Activated CD4-positive, alpha-beta T cell treated with anti-CD3 and anti-CD28 coated beads, Interleukin-2, amount 10 ng/mL, durations not matched to agents 7 days and 5 days (primary cell): ENCODE results near the gene UBE2L3. TPM values are rescaled to one million over a fixed set of nuclear protein-coding genes. Genes with fewer than 3 reads are reported as not detected.

Source experiments
- CTCF ChIA-PET: fragments of 350-600 bp; sonication (Branson Sonifier 250); formaldehyde crosslinking; loops from one replicate; lab custom pipeline; 2021; ENCODE audit warnings: antibody characterized with exemption; lab: Charles Lee
- POLR2A ChIA-PET: fragments of 350-600 bp; sonication (Branson Sonifier 250); formaldehyde crosslinking; loops from one replicate; lab custom pipeline; 2021; ENCODE audit warnings: antibody characterized with exemption; lab: Charles Lee
- DNase-seq: peaks from one replicate; pipeline ENCODE4 v3.0.0-alpha.2; 2020
- H3K27ac Mint-ChIP-seq: one replicate; pipeline ENCODE4 v1.8.0; 2021; ENCODE audit warnings: mild to moderate bottlenecking, moderate library complexity, mixed read lengths
- H3K27me3 Mint-ChIP-seq: one replicate; pipeline ENCODE4 v1.8.0; 2021; ENCODE audit warnings: mixed read lengths
- H3K36me3 Mint-ChIP-seq: one replicate; pipeline ENCODE4 v1.8.0; 2021; ENCODE audit warnings: low read depth, mixed read lengths
- H3K4me1 Mint-ChIP-seq: one replicate; pipeline ENCODE4 v1.8.0; 2021; ENCODE audit warnings: mixed read lengths
- H3K4me3 Mint-ChIP-seq: one replicate; pipeline ENCODE4 v1.8.0; 2021; ENCODE audit warnings: mild to moderate bottlenecking, moderate library complexity, mixed read lengths
- H3K9me3 Mint-ChIP-seq: one replicate; pipeline ENCODE4 v1.8.0; 2021; ENCODE audit warnings: mixed read lengths
- total RNA-seq, 2 experiments: library from RNA; stranded (reverse); gene quantifications; one replicate each; pipeline ENCODE4 v1.2.3, GENCODE V29; 2021

Gene UBE2L3
- total RNA-seq, 2 experiments from 2014 or later: 64.6 to 79.1 TPM

DNA sequence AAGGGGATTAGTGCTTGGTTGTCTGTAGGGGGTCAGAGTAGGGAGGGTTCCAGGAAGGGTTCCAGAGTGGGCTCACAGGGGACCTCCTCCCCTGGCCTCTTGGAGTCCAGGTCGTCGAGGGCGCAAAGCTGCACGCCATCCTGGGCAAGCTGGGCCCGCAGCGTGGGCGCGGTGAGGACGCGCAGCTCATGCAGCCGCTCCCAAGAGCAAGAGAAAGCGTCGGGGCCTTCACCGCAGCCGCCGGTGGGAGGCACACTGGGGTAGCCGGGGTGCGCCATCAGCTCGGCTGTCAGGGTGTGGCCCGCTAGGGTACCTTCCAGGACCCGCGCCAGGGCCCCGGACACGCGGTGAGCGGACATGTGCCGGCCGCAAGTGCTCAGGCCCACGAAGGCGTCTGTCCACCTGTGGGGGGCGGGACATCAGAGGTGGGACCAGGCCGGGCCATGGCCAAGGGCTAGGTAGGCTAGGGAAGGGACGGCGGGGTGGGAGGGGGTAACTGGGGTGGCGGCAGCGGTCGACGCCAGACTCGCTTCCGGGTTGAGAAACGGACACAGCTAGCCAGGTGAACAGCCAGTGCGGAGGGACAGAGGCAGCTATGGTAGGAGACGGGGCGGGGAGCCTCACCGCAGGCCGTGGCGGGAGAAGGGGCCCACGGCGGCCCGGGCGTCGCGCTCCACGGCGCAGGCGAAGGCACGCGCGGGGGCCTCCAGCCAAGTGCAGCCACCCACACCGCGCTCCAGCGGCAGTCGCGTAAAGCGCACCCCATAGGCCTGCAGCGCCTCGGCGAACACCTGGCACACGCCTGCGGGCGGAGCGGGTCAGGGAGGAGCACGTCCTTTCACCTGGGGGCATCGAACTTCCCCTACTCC is 61.1 kb downstream of the UBE2L3 start:
- H3K9me3 Mint-ChIP-seq: no peaks in the 10 kb centered on the region
- POLR2A ChIA-PET: interaction anchor here (1.6 kb wide), 1 partner anchor 13 kb away, joined by 9 read pairs; the partner anchor contains the start of gene SDF2L1
- H3K4me3 Mint-ChIP-seq: peak overlapping the region; percentile 89
- DNase-seq: no peak
- peaks cover 27% of the 10 kb centered on the region for H3K36me3 Mint-ChIP-seq
- H3K27ac Mint-ChIP-seq: peak overlapping the region; percentile 96
- CTCF ChIA-PET: interaction anchor here (0.7 to 14.3 kb wide), 22 partner anchors 10 to 311 kb away, joined by 3 to 213 read pairs (median 4); partner anchors contain the start of genes PPIL2 and SDF2L1
- H3K4me1 Mint-ChIP-seq: peaks cover 42% of the 10 kb centered on the region
- no peaks in the 10 kb centered on the region for H3K27me3 Mint-ChIP-seq

DNA sequence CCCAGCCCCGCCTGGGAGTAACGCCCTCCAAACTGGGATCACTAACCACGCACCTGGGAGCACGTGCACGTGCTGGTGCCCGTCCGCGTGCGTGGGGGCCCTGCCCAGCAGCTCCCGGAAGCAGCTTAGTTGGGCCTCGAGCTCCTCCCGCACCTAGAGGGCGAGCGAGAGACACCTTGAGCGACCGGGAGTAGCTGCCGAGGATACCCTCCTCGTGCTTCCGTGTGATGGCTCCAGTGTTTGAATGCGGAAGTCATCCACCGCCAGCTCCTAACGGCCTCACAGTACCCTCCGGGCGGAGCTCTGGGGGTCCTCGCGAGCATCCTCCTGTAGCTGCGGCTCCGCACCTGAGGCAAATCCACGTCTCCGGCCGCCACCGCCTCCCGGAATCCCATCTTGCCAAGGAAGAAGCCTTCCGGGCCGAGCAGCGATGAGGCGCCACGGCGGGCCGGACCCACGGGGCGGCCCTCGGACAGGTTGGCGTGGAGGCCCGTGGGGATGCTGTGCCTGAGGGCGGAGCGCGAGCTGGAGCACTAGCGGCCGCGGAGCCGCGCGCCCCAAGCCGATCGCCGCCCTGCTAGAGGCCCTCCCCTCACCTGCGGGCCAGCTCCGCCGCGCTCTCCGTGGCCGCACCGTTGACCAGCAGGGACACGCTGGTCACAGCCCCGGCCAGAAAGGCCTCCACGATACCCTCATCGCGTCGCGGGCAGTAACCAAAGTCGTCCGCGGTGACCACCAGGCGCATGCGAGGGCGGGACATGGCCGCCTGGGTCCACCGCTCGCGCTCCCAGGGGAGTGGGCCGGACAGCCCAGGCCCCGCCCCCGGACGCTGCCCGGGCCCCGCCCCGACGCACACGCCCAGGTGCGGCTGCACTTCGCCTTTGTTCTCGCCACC is 62.0 kb downstream of the UBE2L3 start, which contains the start of gene YDJC:
YDJC (minus strand) TSS at position 768 of the 895 bp plus-strand sequence; CDS start at position 760, 8 bp downstream.
- Mint-ChIP-seq H3K27me3 (no peaks in the 10 kb centered on the region), H3K27ac (peak within 1 kb of the TSS; percentile 96), H3K9me3 (no peaks in the 10 kb centered on the region), H3K36me3 (peaks cover 22% of the 10 kb centered on the region), H3K4me1 (peaks cover 42% of the 10 kb centered on the region), H3K4me3 (peak within 1 kb of the TSS; percentile 89)
- ChIA-PET POLR2A (interaction anchor here (0.5 to 1.6 kb wide), 2 partner anchors 8 to 12 kb away, joined by 3 to 9 read pairs; partner anchors contain the start of gene SDF2L1), CTCF (interaction anchor here (0.7 to 14.3 kb wide), 23 partner anchors 10 to 310 kb away, joined by 3 to 213 read pairs (median 4); partner anchors contain the start of genes PPIL2 and SDF2L1)
- peak; percentile 95 for DNase-seq

DNA sequence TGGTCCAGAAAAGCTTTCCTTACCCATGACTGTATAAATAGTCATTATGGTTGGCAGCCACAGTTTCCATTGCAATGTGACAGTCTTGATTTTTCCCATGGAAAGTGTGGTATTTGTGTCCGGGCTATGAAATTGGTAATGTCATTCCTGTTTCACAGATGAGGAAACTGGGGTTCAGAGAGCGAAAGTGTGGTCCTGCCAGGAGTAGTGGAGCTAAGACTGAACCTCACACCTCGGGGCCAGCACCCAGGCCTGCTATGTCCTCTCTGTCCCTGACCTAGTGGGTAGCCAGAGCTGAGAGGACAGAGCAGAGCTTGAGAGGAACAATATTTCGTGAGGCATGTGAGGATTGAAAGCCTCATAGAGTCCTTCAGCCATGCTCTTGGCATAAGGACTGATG is 63.5 kb downstream of the UBE2L3 start:
- H3K4me3 Mint-ChIP-seq: no peak overlapping the region
- DNase-seq: no peak
- POLR2A ChIA-PET: interaction anchor here (1.3 kb wide), 1 partner anchor 11 kb away, joined by 5 read pairs; the partner anchor contains the start of gene SDF2L1

DNA sequence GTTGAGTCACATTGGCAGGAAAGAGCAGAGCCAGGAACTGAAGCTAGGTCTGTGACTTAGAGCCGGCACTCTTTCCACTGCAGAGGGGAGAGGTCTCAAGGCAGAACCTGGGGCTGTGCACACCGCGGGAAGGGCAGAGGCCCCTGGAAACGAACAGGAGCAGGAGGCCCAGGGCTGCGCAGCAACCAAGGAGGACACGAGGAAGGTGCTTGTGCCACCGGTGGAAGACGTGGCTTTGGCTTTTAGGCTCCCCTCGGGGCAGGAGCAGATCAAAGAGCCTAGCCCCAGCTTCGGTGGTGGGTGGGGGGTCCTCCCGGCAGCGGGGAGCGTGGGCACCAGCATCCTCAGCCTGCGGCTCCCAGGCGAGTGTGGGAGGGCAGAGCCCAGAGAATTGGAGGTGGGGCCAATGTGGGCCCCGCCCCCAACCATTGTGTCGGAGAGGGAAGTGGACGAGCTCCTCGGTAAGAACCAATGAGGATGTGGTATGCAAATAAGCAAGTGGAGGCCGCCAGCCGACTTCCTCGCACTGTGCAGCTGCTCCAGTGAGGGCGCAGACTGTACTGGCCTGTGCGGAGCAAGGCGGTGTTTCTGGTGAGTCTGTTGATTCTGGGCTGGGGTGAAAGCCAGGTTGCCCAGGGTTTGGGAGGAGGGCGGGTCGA is 64.9 kb downstream of the UBE2L3 start, which contains the start of gene CCDC116:
CCDC116 (plus strand) TSS at position 524 of the 659 bp plus-strand sequence. CDS start 422 bp downstream, outside the sequence.
- ChIA-PET POLR2A (no interaction called here), CTCF (interaction anchor here (0.5 to 14.3 kb wide), 2 partner anchors 15 to 56 kb away, joined by 4 to 213 read pairs; partner anchors contain the start of gene SDF2L1)
- H3K4me3 Mint-ChIP-seq: no peak within 1 kb of the TSS
- H3K4me1 Mint-ChIP-seq: peaks cover 33% of the 10 kb centered on the region
- H3K9me3 Mint-ChIP-seq: no peaks in the 10 kb centered on the region
- no peaks in the 10 kb centered on the region for H3K27me3 Mint-ChIP-seq
- DNase-seq: peak; percentile 66
- H3K27ac Mint-ChIP-seq: no peak within 1 kb of the TSS
- peaks cover 15% of the 10 kb centered on the region for H3K36me3 Mint-ChIP-seq

More for the DNA sequence above, 63.5 kb downstream of the UBE2L3 start:
- peaks cover 37% of the 10 kb centered on the region for H3K4me1 Mint-ChIP-seq
- peaks cover 22% of the 10 kb centered on the region for H3K36me3 Mint-ChIP-seq
- H3K27ac Mint-ChIP-seq: peak overlapping the region; percentile 72
- H3K27me3 Mint-ChIP-seq: no peaks in the 10 kb centered on the region
- H3K9me3 Mint-ChIP-seq: no peaks in the 10 kb centered on the region
- CTCF ChIA-PET: interaction anchor here (0.6 to 14.3 kb wide), 5 partner anchors 7 to 34 kb away, joined by 3 to 213 read pairs (median 11); partner anchors contain the start of genes PPIL2 and SDF2L1

DNA sequence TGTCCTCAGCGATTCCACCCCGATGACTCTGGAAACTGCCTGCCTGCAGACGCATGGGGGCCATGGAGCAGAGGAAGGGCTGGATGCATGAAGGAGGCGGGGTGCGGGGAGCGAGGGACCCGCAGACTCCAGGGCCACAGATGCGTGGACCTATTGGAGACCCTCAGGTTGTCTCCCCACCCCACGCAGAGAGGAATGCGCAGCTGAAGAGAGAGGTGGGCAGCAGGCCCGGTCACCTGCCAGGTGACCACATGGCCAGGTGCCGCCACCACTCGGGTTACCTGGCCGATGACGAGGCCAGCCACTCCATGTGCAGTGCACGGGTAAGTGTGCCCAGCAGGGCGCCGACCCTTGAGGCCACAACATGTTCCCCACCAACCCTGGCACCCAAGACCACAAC is 65.4 kb downstream of the UBE2L3 start:
- CTCF ChIA-PET: interaction anchor here (0.5 to 14.3 kb wide), 2 partner anchors 14 to 57 kb away, joined by 4 to 213 read pairs; partner anchors contain the start of gene SDF2L1
- no peaks in the 10 kb centered on the region for H3K9me3 Mint-ChIP-seq
- H3K4me3 Mint-ChIP-seq: no peak overlapping the region
- no peak for DNase-seq
- peaks cover 9% of the 10 kb centered on the region for H3K36me3 Mint-ChIP-seq
- H3K27me3 Mint-ChIP-seq: no peaks in the 10 kb centered on the region
- peaks cover 28% of the 10 kb centered on the region for H3K4me1 Mint-ChIP-seq
- POLR2A ChIA-PET: no interaction called here
- no peak overlapping the region for H3K27ac Mint-ChIP-seq

DNA sequence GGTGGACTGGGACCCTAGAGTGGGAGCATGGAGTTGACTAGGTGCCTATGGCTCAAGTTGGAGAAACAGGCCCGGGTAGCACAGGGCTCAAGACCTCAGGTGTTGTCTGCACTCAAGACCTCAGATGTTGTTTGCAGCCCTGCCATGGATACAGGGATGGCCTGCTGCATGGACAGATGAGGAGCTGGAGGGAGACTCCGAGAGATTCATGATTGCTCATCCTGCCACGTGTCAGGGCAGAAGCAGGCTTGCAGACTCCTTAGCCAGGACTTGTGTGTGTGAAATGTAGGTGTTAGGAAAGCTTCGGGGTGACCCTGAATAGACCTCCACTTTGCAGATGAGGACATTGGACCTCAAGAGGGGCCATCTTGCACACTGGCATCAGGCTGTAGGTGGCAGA is 66.0 kb downstream of the UBE2L3 start:
- Mint-ChIP-seq H3K4me3 (no peak overlapping the region), H3K4me1 (peaks cover 24% of the 10 kb centered on the region), H3K9me3 (no peaks in the 10 kb centered on the region), H3K36me3 (peaks cover 4% of the 10 kb centered on the region), H3K27me3 (no peaks in the 10 kb centered on the region), H3K27ac (no peak overlapping the region)
- DNase-seq: no peak
- ChIA-PET POLR2A (no interaction called here), CTCF (interaction anchor here (14.3 kb wide), 1 partner anchor 14 kb away, joined by 213 read pairs; the partner anchor contains the start of gene SDF2L1)

DNA sequence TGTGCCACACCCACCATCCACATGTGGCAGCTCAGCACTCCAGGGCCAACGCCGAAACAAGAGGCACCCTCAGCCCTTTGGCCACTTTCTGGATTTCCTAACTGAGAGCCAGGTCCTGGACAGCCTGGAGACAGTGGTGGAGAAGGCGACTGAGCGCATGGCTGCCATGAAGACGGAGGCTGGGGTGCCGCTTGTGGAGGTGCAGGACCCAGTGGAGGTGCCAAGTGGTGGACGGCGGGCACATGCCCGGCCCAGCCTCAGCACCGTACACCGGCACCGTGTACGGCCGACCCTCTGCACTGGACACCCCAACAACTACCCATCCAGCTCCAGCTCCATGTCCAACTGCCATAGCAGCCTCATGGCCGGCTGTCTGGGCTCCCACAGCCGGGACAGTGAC is 66.6 kb downstream of the UBE2L3 start:
- Mint-ChIP-seq H3K27me3 (no peaks in the 10 kb centered on the region), H3K9me3 (no peaks in the 10 kb centered on the region), H3K36me3 (peaks cover 3% of the 10 kb centered on the region), H3K4me3 (no peak overlapping the region), H3K27ac (no peak overlapping the region), H3K4me1 (peaks cover 23% of the 10 kb centered on the region)
- no peak for DNase-seq
- POLR2A ChIA-PET: no interaction called here
- CTCF ChIA-PET: interaction anchor here (14.3 kb wide), 1 partner anchor 13 kb away, joined by 213 read pairs; the partner anchor contains the start of gene SDF2L1

DNA sequence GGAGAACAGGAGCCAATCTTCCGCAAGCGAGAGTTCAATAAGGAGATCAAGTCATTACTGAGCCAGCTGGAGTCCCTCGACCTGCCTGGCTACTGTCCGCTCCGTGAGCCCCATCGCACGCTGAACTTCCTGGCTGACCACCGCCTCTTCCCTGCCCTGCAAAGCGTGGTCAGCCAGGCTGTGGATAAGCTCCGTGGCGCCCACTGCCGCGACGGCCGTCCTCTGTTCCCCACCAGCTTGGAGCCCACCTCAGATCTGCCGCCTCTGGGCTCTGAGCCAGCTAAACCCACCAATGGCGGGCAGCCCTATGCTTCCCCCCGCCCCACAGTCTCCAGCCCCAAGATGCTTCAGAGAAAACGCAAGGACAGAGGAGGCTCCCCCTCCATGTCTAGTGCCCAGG is 67.3 kb downstream of the UBE2L3 start:
- H3K4me3 Mint-ChIP-seq: no peak overlapping the region
- ChIA-PET CTCF (interaction anchor here (14.3 kb wide), 1 partner anchor 12 kb away, joined by 213 read pairs; the partner anchor contains the start of gene SDF2L1), POLR2A (no interaction called here)
- peaks cover 22% of the 10 kb centered on the region for H3K4me1 Mint-ChIP-seq
- no peak for DNase-seq
- no peaks in the 10 kb centered on the region for H3K27me3 Mint-ChIP-seq
- no peaks in the 10 kb centered on the region for H3K9me3 Mint-ChIP-seq
- H3K36me3 Mint-ChIP-seq: no peaks in the 10 kb centered on the region
- no peak overlapping the region for H3K27ac Mint-ChIP-seq

DNA sequence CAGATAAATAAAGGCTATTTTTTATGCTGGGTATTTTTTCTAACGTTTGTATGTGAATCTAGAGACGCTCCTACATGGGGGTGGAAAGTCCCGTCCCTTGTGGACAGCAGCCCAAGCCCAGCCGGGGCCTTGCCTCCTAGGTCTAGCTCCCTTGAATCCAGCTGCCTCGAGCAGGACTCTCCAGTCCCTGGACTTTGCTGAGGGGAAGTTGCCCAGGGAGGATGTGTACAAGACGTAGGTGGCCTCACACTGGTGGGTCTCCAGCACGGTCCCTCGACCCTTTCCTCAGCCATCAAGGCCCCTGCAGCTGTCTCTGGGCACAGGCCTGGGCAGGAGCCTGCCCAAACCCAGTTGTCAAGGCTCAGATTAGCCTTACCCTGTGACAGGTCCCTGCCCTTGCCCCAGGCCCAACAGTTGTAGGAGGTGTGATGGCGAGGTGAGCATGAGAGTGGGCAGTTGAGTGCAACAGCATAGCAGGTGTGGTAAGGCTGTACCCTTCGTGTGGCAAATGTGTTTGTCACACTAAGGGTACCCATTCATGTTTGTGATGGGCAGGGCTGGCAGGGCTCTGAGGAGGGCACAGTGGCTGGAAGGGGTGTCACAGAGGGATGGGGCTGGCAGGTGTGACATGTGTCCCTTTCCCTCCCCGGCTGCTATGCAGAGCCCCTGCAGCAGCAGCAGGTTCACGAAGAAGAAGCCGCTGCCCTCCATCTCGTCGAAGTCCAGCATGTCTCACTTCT is 68.4 kb downstream of the UBE2L3 start:
- Mint-ChIP-seq H3K9me3 (no peaks in the 10 kb centered on the region), H3K27me3 (peaks cover 2% of the 10 kb centered on the region), H3K4me3 (no peak overlapping the region), H3K36me3 (no peaks in the 10 kb centered on the region), H3K27ac (no peak overlapping the region), H3K4me1 (peaks cover 20% of the 10 kb centered on the region)
- CTCF ChIA-PET: interaction anchor here (14.3 kb wide), 1 partner anchor 11 kb away, joined by 213 read pairs; the partner anchor contains the start of gene SDF2L1
- POLR2A ChIA-PET: no interaction called here
- DNase-seq: no peak

DNA sequence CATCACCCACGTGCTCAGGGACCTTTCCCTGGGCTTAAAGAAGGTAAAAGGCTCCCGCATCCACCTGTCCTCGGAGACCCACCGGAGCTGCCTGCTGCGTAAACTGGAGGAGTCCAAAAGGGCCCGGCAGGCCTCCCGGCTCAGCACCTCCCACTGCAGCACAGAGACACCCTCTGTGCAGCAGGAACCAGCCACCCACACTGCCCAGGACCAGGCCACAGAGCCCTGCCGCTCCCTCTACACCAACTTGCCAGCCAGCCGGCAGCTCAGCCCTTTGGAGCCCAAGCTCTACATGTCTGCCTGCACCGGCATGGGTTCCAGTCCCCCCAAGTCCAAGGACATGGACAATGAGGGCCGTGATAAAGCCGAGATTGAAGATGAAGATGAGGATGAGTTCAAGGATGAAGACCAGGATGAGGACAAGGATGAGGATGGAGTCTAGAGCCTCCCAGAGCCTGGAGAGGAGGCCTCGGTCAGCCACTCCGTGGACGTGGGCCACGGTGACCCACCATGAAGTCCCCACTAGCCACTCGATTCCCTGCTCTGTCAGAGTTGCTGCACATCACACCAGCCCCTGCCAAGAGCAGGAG is 69.2 kb downstream of the UBE2L3 start:
- no peaks in the 10 kb centered on the region for H3K36me3 Mint-ChIP-seq
- peaks cover 22% of the 10 kb centered on the region for H3K4me1 Mint-ChIP-seq
- no peaks in the 10 kb centered on the region for H3K9me3 Mint-ChIP-seq

More for the DNA sequence above, 69.2 kb downstream of the UBE2L3 start:
- CTCF ChIA-PET: interaction anchor here (1.0 kb wide), 1 partner anchor 10 kb away, joined by 3 read pairs; no protein-coding TSS in a partner anchor
- no peak overlapping the region for H3K27ac Mint-ChIP-seq
- no peak overlapping the region for H3K4me3 Mint-ChIP-seq
- DNase-seq: no peak
- H3K27me3 Mint-ChIP-seq: peaks cover 2% of the 10 kb centered on the region
- POLR2A ChIA-PET: no interaction called here
